Karpas-422 (cell line): ENCODE measurements around the gene CYB5B. TPM values are rescaled to one million over a fixed set of nuclear protein-coding genes. Genes with fewer than 3 reads are reported as not detected.

Source experiments
- DNase-seq: peaks from one replicate; pipeline ENCODE4 v3.0.0-alpha.2; 2015
- H2AFZ ChIP-seq: fragments of 200-600 bp; sonication (generic); 2 replicates; pipeline ENCODE4 v1.6.1; 2014; ENCODE audit warnings: antibody characterized with exemption, low read length, mixed read lengths
- H3K27ac ChIP-seq: fragments of 200-600 bp; sonication (generic); 2 replicates; pipeline ENCODE4 v1.5.1; 2014; ENCODE audit warnings: mild to moderate bottlenecking, low read length, moderate library complexity
- H3K27me3 ChIP-seq: fragments of 200-600 bp; sonication (generic); 2 replicates; pipeline ENCODE4 v1.6.1; 2014; ENCODE audit warnings: low read length, mixed read lengths
- H3K36me3 ChIP-seq: fragments of 200-600 bp; sonication (generic); 2 replicates; pipeline ENCODE4 v1.6.1; 2014; ENCODE audit warnings: low read length, mixed read lengths; ENCODE audit not compliant: insufficient read depth
- H3K4me1 ChIP-seq: fragments of 200-600 bp; sonication (generic); 2 replicates; pipeline ENCODE4 v1.6.1; 2014; ENCODE audit warnings: mild to moderate bottlenecking, low read length, mixed read lengths
- H3K4me2 ChIP-seq: fragments of 200-600 bp; sonication (generic); 2 replicates; pipeline ENCODE4 v1.6.1; 2014; ENCODE audit warnings: low read length, low read depth, mild to moderate bottlenecking; ENCODE audit not compliant: poor library complexity, severe bottlenecking
- H3K4me3 ChIP-seq: fragments of 200-600 bp; sonication (generic); 2 replicates; pipeline ENCODE4 v1.5.1; 2014; ENCODE audit warnings: mild to moderate bottlenecking, antibody characterized with exemption, low read length, mixed read lengths
- H3K79me2 ChIP-seq: fragments of 200-600 bp; sonication (generic); 2 replicates; pipeline ENCODE4 v1.6.1; 2014; ENCODE audit warnings: mild to moderate bottlenecking, low read length, mixed read lengths
- H3K9ac ChIP-seq: fragments of 200-600 bp; sonication (generic); 2 replicates; pipeline ENCODE4 v1.6.0; 2014; ENCODE audit warnings: low read length
- H3K9me2 ChIP-seq: fragments of 200-600 bp; sonication (generic), shearing (Covaris generic); replicated peaks from 2 replicates; pipeline ENCODE4 v1.6.0; 2014; ENCODE audit warnings: mild to moderate bottlenecking, low read length, moderate library complexity; ENCODE audit not compliant: insufficient read depth
- H3K9me3 ChIP-seq: fragments of 300-700, 200-600 bp; sonication (generic); 2 replicates; pipeline ENCODE4 v1.6.1; 2014; ENCODE audit warnings: low read length, mixed read lengths
- H4K20me1 ChIP-seq: fragments of 200-600 bp; sonication (generic); 2 replicates; pipeline ENCODE4 v1.6.1; 2014; ENCODE audit warnings: mild to moderate bottlenecking, antibody characterized with exemption, low read length, low read depth; ENCODE audit not compliant: insufficient read depth
- total RNA-seq: library from RNA; depleted of rRNA; stranded (reverse); fragments of >200 nt; shearing (Covaris generic); gene quantifications from 2 replicates; pipeline ENCODE4 v1.2.3, GENCODE V29; 2014; ENCODE audit warnings: low replicate concordance

Gene CYB5B
- total RNA-seq, 1 experiment from 2014 or later: 194 TPM

- Histone ChIP-seq H3K4me3 (no peak overlapping the region), H3K9me3 (no peaks in the 10 kb centered on the region), H3K4me2 (no peak overlapping the region), H3K9ac (no peak overlapping the region), H3K27ac (no peak overlapping the region), H3K36me3 (peaks cover 40% of the 10 kb centered on the region), H3K9me2 (no peaks in the 10 kb centered on the region), H2AFZ (no peak overlapping the region), H4K20me1 (no peaks in the 10 kb centered on the region), H3K4me1 (peaks cover 5% of the 10 kb centered on the region), H3K79me2 (peaks cover 75% of the 10 kb centered on the region), H3K27me3 (no peaks in the 10 kb centered on the region)
- no peak for DNase-seq
These were observed 24.2 kb downstream of the CYB5B start for GRCh38 chr16:69448470-69449193.

- no peaks in the 10 kb centered on the region for H4K20me1 ChIP-seq
- H3K4me2 ChIP-seq: no peak overlapping the region
- DNase-seq: no peak
- H3K9me2 ChIP-seq: no peaks in the 10 kb centered on the region
- H3K9ac ChIP-seq: no peak overlapping the region
- no peak overlapping the region for H3K4me3 ChIP-seq
- no peaks in the 10 kb centered on the region for H3K27me3 ChIP-seq
- no peaks in the 10 kb centered on the region for H3K9me3 ChIP-seq
- peaks cover 62% of the 10 kb centered on the region for H3K79me2 ChIP-seq
- no peak overlapping the region for H2AFZ ChIP-seq
- H3K27ac ChIP-seq: no peak overlapping the region
- H3K36me3 ChIP-seq: peaks cover 44% of the 10 kb centered on the region
- H3K4me1 ChIP-seq: no peaks in the 10 kb centered on the region
These were observed 26.7 kb downstream of the CYB5B start for GRCh38 chr16:69451166-69451565.

GRCh38 chr16:69453936-69454335 lies 29.5 kb downstream of the CYB5B start:
- Histone ChIP-seq H3K36me3 (peaks cover 31% of the 10 kb centered on the region), H3K9me2 (no peaks in the 10 kb centered on the region), H4K20me1 (no peaks in the 10 kb centered on the region), H3K4me1 (no peaks in the 10 kb centered on the region), H3K4me2 (no peak overlapping the region), H3K4me3 (no peak overlapping the region), H3K9ac (no peak overlapping the region), H2AFZ (no peak overlapping the region), H3K27me3 (no peaks in the 10 kb centered on the region), H3K79me2 (peaks cover 60% of the 10 kb centered on the region), H3K27ac (no peak overlapping the region), H3K9me3 (no peaks in the 10 kb centered on the region)
- DNase-seq: no peak

GRCh38 chr16:69463876-69464275 lies 39.5 kb downstream of the CYB5B start:
- no peaks in the 10 kb centered on the region for H3K27me3 ChIP-seq
- H3K9me3 ChIP-seq: no peaks in the 10 kb centered on the region
- H3K4me1 ChIP-seq: peaks cover 7% of the 10 kb centered on the region; the same call in 1 of the 2 replicates
- no peaks in the 10 kb centered on the region for H4K20me1 ChIP-seq
- H2AFZ ChIP-seq: no peak overlapping the region
- no peak overlapping the region for H3K27ac ChIP-seq
- H3K9me2 ChIP-seq: no peaks in the 10 kb centered on the region
- peaks cover 35% of the 10 kb centered on the region; the same call in 1 of the 2 replicates for H3K36me3 ChIP-seq
- H3K4me3 ChIP-seq: no peak overlapping the region
- no peak for DNase-seq
- H3K9ac ChIP-seq: no peak overlapping the region
- peaks cover 13% of the 10 kb centered on the region for H3K79me2 ChIP-seq
- no peak overlapping the region for H3K4me2 ChIP-seq

- H3K9me3 ChIP-seq: no peaks in the 10 kb centered on the region
These were observed 40.8 kb downstream of the CYB5B start for GRCh38 chr16:69465083-69465721.

GRCh38 chr16:69465881-69466280 lies 41.5 kb downstream of the CYB5B start:
- Histone ChIP-seq H3K27ac (no peak overlapping the region), H3K4me1 (peaks cover 13% of the 10 kb centered on the region; the same call in 1 of the 2 replicates), H3K36me3 (peaks cover 27% of the 10 kb centered on the region; the same call in 1 of the 2 replicates), H3K9me3 (no peaks in the 10 kb centered on the region), H3K79me2 (peaks cover 9% of the 10 kb centered on the region; the same call in 1 of the 2 replicates), H2AFZ (no peak overlapping the region), H3K4me3 (no peak overlapping the region), H3K4me2 (no peak overlapping the region), H3K27me3 (no peaks in the 10 kb centered on the region), H4K20me1 (no peaks in the 10 kb centered on the region), H3K9me2 (no peaks in the 10 kb centered on the region), H3K9ac (no peak overlapping the region)
- no peak for DNase-seq

More at GRCh38 chr16:69465083-69465721, 40.8 kb downstream of the CYB5B start:
- Histone ChIP-seq H2AFZ (no peak overlapping the region), H3K27ac (no peak overlapping the region), H3K79me2 (peaks cover 9% of the 10 kb centered on the region; the same call in 1 of the 2 replicates), H3K4me3 (no peak overlapping the region), H3K9ac (no peak overlapping the region), H3K9me2 (no peaks in the 10 kb centered on the region), H3K36me3 (peaks cover 27% of the 10 kb centered on the region; the same call in 1 of the 2 replicates), H4K20me1 (no peaks in the 10 kb centered on the region), H3K4me2 (no peak overlapping the region), H3K4me1 (peaks cover 13% of the 10 kb centered on the region; the same call in 1 of the 2 replicates), H3K27me3 (no peaks in the 10 kb centered on the region)
- DNase-seq: no peak

GRCh38 chr16:69466547-69466946 lies 42.1 kb downstream of the CYB5B start:
- H4K20me1 ChIP-seq: no peaks in the 10 kb centered on the region
- H3K4me1 ChIP-seq: peaks cover 13% of the 10 kb centered on the region; the same call in 1 of the 2 replicates
- no peak for DNase-seq
- peaks cover 8% of the 10 kb centered on the region; the same call in 1 of the 2 replicates for H3K79me2 ChIP-seq
- H3K27me3 ChIP-seq: no peaks in the 10 kb centered on the region
- H3K9me3 ChIP-seq: no peaks in the 10 kb centered on the region
- H2AFZ ChIP-seq: no peak overlapping the region
- no peak overlapping the region for H3K4me2 ChIP-seq
- H3K27ac ChIP-seq: no peak overlapping the region
- no peak overlapping the region for H3K9ac ChIP-seq
- H3K36me3 ChIP-seq: peaks cover 27% of the 10 kb centered on the region; the same call in 1 of the 2 replicates
- H3K9me2 ChIP-seq: no peaks in the 10 kb centered on the region
- no peak overlapping the region for H3K4me3 ChIP-seq

GRCh38 chr16:69467080-69467479 lies 42.7 kb downstream of the CYB5B start:
- H3K4me1 ChIP-seq: peaks cover 13% of the 10 kb centered on the region; the same call in 1 of the 2 replicates
- no peaks in the 10 kb centered on the region for H3K27me3 ChIP-seq
- 0 out of 2 replicates have a peak, but pooled peaks cover 5% of the 10 kb centered on the region for H3K79me2 ChIP-seq
- H3K9me2 ChIP-seq: no peaks in the 10 kb centered on the region
- H3K36me3 ChIP-seq: peaks cover 25% of the 10 kb centered on the region; the same call in 1 of the 2 replicates
- H3K4me2 ChIP-seq: no peak overlapping the region
- DNase-seq: no peak
- H4K20me1 ChIP-seq: no peaks in the 10 kb centered on the region
- no peak overlapping the region for H2AFZ ChIP-seq
- no peaks in the 10 kb centered on the region for H3K9me3 ChIP-seq
- no peak overlapping the region for H3K4me3 ChIP-seq
- H3K27ac ChIP-seq: no peak overlapping the region
- H3K9ac ChIP-seq: no peak overlapping the region
